Parathyroid adenoma (tissue), 2 donors: ENCODE data around the gene PPP2R3C.
"Not testable (repeated sequence)": the region's sequence is repeated elsewhere in the genome, so short reads cannot be mapped to it uniquely, and the experiment has no call there.

Source experiments
- H2AFZ ChIP-seq: fragments of 300-600 bp; sonication (generic); one replicate; pipeline ENCODE4 v1.7.0; 2017; ENCODE audit warnings: antibody characterized with exemption, mild to moderate bottlenecking
- H3K27ac ChIP-seq: fragments of 300-600 bp; sonication (generic); one replicate; pipeline ENCODE4 v1.7.0; 2017
- H3K27me3 ChIP-seq: fragments of 300-600 bp; sonication (generic); one replicate; pipeline ENCODE4 v1.7.0; 2017; ENCODE audit warnings: low read length; ENCODE audit not compliant: control insufficient read depth, insufficient read depth
- H3K36me3 ChIP-seq: fragments of 300-600 bp; sonication (generic); one replicate; pipeline ENCODE4 v1.7.0; 2017; ENCODE audit warnings: low read length; ENCODE audit not compliant: control insufficient read depth, insufficient read depth
- H3K4me1 ChIP-seq: fragments of 300-600 bp; sonication (generic); one replicate; pipeline ENCODE4 v1.7.0; 2017; ENCODE audit warnings: control low read depth
- H3K4me2 ChIP-seq: fragments of 300-600 bp; sonication (generic); one replicate; pipeline ENCODE4 v1.7.0; 2017; ENCODE audit warnings: low read length
- H3K4me3 ChIP-seq: fragments of 300-600 bp; sonication (generic); one replicate; pipeline ENCODE4 v1.7.0; 2017; ENCODE audit warnings: low read depth, low read length
- H3K79me2 ChIP-seq: fragments of 300-600 bp; sonication (generic); one replicate; pipeline ENCODE4 v1.7.0; 2017; ENCODE audit warnings: control low read depth
- H3K9ac ChIP-seq: fragments of 300-600 bp; sonication (generic); one replicate; pipeline ENCODE4 v1.7.0; 2017; ENCODE audit warnings: mild to moderate bottlenecking
- H3K9me3 ChIP-seq: fragments of 300-600 bp; sonication (generic); one replicate; pipeline ENCODE4 v1.7.0; 2017; ENCODE audit warnings: low read length; ENCODE audit not compliant: control insufficient read depth
- TF ChIP-seq, protein P1 (sequence below): fragments of 300-600 bp; sonication (generic); IDR thresholded peaks from one replicate; pipeline ENCODE4 v1.7.0; 2017; ENCODE audit warnings: antibody characterized with exemption, mild to moderate bottlenecking
- donor health status: primary hyperparathyroidism.

PPP2R3C gene

DNA sequence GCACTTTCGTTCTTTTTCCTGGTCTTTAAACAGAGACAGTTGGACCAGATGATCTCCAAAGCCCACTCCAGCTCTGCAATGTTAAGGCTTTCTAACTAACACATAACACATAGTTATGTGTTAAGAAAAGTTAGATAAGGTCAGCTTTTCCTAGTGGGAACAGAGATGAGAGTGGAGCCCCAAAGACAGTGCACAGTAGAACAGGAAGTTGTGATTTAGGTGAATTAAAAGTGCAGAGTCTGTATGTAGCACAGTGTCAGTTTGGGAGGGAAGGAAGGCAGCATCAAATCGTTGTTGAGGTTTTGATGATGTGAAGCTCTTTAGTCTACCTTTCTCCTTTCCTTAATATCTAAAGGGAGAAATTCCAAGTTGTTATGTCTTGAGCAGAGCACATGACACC lies 32.2 kb upstream of the PPP2R3C start:
- TF ChIP-seq, protein P1, sequence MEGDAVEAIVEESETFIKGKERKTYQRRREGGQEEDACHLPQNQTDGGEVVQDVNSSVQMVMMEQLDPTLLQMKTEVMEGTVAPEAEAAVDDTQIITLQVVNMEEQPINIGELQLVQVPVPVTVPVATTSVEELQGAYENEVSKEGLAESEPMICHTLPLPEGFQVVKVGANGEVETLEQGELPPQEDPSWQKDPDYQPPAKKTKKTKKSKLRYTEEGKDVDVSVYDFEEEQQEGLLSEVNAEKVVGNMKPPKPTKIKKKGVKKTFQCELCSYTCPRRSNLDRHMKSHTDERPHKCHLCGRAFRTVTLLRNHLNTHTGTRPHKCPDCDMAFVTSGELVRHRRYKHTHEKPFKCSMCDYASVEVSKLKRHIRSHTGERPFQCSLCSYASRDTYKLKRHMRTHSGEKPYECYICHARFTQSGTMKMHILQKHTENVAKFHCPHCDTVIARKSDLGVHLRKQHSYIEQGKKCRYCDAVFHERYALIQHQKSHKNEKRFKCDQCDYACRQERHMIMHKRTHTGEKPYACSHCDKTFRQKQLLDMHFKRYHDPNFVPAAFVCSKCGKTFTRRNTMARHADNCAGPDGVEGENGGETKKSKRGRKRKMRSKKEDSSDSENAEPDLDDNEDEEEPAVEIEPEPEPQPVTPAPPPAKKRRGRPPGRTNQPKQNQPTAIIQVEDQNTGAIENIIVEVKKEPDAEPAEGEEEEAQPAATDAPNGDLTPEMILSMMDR: no peak
- peaks cover 4% of the 10 kb centered on the region for H3K79me2 ChIP-seq
- no peak overlapping the region for H3K27ac ChIP-seq
- H3K36me3 ChIP-seq: no peaks in the 10 kb centered on the region
- H3K27me3 ChIP-seq: no peaks in the 10 kb centered on the region
- no peak overlapping the region for H3K9ac ChIP-seq
- H2AFZ ChIP-seq: no peak overlapping the region
- H3K4me1 ChIP-seq: no peaks in the 10 kb centered on the region
- no peak overlapping the region for H3K4me3 ChIP-seq
- H3K4me2 ChIP-seq: no peak overlapping the region
- H3K9me3 ChIP-seq: no peaks in the 10 kb centered on the region

DNA sequence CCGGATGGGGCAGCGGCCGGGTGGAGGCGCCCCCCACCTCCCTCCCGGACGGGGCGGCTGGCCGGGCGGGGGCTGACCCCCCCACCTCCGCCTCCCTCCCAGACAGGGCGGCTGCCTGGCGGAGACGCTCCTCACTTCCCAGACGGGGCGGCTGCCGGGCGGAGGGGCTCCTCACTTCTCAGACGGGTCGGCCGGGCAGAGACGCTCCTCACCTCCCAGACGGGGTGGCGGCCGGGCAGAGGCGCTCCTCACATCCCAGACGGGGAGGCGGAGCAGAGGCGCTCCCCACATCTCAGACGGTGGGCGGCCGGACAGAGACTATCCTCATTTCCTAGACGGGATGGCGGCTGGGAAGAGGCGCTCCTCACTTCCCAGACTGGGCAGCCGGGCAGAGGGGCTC lies 30.7 kb upstream of the PPP2R3C start:
- not testable (repeated sequence) for H3K9ac ChIP-seq, H2AFZ ChIP-seq, H3K27me3 ChIP-seq, H3K27ac ChIP-seq, H3K9me3 ChIP-seq, H3K36me3 ChIP-seq, H3K4me1 ChIP-seq, H3K4me3 ChIP-seq, H3K4me2 ChIP-seq, H3K79me2 ChIP-seq

DNA sequence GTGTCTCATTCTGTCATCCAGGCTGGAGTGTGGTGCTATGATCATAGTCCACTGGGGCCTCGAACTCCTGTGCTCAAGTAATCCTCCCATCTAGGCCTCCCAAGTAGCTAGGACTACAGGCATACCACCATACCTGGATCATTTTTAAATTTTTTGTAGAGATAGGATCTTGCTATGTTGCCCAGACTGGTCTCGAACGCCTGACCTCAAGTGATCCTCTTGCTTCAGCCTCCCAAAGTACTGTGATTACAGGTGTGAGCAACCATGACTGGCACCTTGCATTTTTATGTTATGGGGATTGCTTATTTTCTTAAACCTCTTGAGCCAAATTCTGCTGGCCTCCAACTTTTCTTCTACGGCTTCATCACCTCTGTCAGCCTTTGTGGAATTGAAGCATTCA lies 27.4 kb upstream of the PPP2R3C start:
- Histone ChIP-seq H3K4me2 (no peak overlapping the region), H3K79me2 (peaks cover 17% of the 10 kb centered on the region), H3K4me3 (no peak overlapping the region), H2AFZ (no peak overlapping the region), H3K27me3 (no peaks in the 10 kb centered on the region), H3K4me1 (no peaks in the 10 kb centered on the region), H3K9me3 (no peaks in the 10 kb centered on the region), H3K27ac (no peak overlapping the region), H3K36me3 (no peaks in the 10 kb centered on the region), H3K9ac (no peak overlapping the region)
- TF ChIP-seq, protein P1: no peak

DNA sequence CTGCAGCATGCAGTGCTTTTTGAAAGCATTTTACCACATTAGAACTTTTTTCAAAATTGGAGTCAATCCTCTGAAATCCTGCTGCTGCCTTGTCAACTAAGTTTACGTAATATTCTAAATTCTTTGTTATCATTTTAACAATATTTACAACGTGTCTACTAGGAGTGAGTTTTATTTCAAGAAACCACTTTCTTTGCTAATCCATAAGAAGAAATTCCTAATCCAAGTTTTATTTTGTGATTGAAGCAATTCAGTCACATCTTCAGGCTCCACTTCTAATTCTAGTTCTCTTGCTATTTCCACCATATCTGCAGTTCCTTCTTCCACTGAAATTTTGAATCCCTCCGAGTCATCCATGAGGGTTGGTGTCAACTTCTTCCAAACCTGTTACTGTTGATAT lies 25.9 kb upstream of the PPP2R3C start:
- H3K27me3 ChIP-seq: no peaks in the 10 kb centered on the region
- H3K9me3 ChIP-seq: no peaks in the 10 kb centered on the region
- TF ChIP-seq, protein P1: no peak
- H3K27ac ChIP-seq: no peak overlapping the region
- peaks cover 17% of the 10 kb centered on the region for H3K79me2 ChIP-seq
- H3K36me3 ChIP-seq: no peaks in the 10 kb centered on the region
- H3K4me3 ChIP-seq: no peak overlapping the region
- no peak overlapping the region for H3K4me2 ChIP-seq
- H3K9ac ChIP-seq: no peak overlapping the region
- no peaks in the 10 kb centered on the region for H3K4me1 ChIP-seq
- H2AFZ ChIP-seq: no peak overlapping the region

DNA sequence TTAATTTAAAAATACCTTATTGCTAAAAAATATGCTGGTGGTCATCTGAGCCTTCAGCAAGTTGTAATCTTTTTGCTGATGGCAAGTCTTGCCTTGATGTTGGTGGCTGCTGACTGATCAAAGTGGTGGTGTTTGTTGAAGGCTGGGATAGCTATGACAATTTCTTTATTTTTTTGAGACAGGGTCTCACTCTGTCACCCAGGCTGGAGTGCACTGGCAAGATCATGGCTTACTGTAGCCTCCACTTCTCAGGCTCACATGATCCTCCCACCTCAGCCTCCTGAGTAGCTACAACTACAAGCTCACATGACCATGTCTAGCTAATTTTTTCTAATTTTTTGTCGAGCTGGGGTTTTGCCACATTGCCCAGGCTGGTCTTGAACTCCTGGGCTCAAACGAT lies 25.4 kb upstream of the PPP2R3C start:
- H3K4me2 ChIP-seq: no peak overlapping the region
- H3K9me3 ChIP-seq: no peaks in the 10 kb centered on the region
- TF ChIP-seq, protein P1: no peak
- H3K4me3 ChIP-seq: no peak overlapping the region
- H3K79me2 ChIP-seq: peaks cover 17% of the 10 kb centered on the region
- no peaks in the 10 kb centered on the region for H3K4me1 ChIP-seq
- no peaks in the 10 kb centered on the region for H3K27me3 ChIP-seq
- H2AFZ ChIP-seq: no peak overlapping the region
- H3K36me3 ChIP-seq: no peaks in the 10 kb centered on the region
- no peak overlapping the region for H3K9ac ChIP-seq
- no peak overlapping the region for H3K27ac ChIP-seq
